ENCODE data around the gene HSD11B1.
"Not testable (repeated sequence)": the region's sequence is repeated elsewhere in the genome, so short reads cannot be mapped to it uniquely, and the experiment has no call there.

The HSD11B1 gene

GRCh38 chr1:209692296-209692695 is 12.3 kb upstream of the HSD11B1 start:
- ATAC-seq (no peak), DNase-seq (no peak)

GRCh38 chr1:209692745-209693504 is 11.7 kb upstream of the HSD11B1 start:
- ATAC-seq (peak; percentile 56), DNase-seq (peak; percentile 86)

- DNase-seq: no peak
- ATAC-seq: no peak
These were observed 8.0 kb upstream of the HSD11B1 start for GRCh38 chr1:209696673-209697072.

- DNase-seq: no peak
These were observed 7.5 kb upstream of the HSD11B1 start for GRCh38 chr1:209697126-209697525.

GRCh38 chr1:209700686-209701085 is 4.0 kb upstream of the HSD11B1 start:
- ATAC-seq, DNase-seq: not testable (repeated sequence)

More at GRCh38 chr1:209697126-209697525, 7.5 kb upstream of the HSD11B1 start:
- ATAC-seq: peak; percentile 45

- ATAC-seq (no peak), DNase-seq (no peak)
These were observed 1.8 kb upstream of the HSD11B1 start for GRCh38 chr1:209702832-209703231.

GRCh38 chr1:209703834-209704504 is 677 bp upstream of the HSD11B1 start:
- DNase-seq: no peak
- no peak for ATAC-seq

- ATAC-seq: no peak
These were observed 470 bp downstream of the HSD11B1 start for GRCh38 chr1:209705033-209705598.

GRCh38 chr1:209706622-209707021 is 2.0 kb downstream of the HSD11B1 start:
- no peak for ATAC-seq
- no peak for DNase-seq

More at GRCh38 chr1:209705033-209705598, 470 bp downstream of the HSD11B1 start:
- no peak for DNase-seq

- no peak for ATAC-seq
These were observed 2.7 kb downstream of the HSD11B1 start for GRCh38 chr1:209707308-209707707.

GRCh38 chr1:209708297-209708696 is 3.7 kb downstream of the HSD11B1 start:
- ATAC-seq: no peak

More at GRCh38 chr1:209707308-209707707, 2.7 kb downstream of the HSD11B1 start:
- no peak for DNase-seq

GRCh38 chr1:209710093-209710492 is 5.4 kb downstream of the HSD11B1 start:
- ATAC-seq: peak; percentile 71
- no peak for DNase-seq

More at GRCh38 chr1:209708297-209708696, 3.7 kb downstream of the HSD11B1 start:
- DNase-seq: no peak

- peak; percentile 48 for ATAC-seq
These were observed 6.2 kb downstream of the HSD11B1 start for GRCh38 chr1:209710847-209711246.

GRCh38 chr1:209714338-209714737 is 9.7 kb downstream of the HSD11B1 start:
- no peak for ATAC-seq
- no peak for DNase-seq

More at GRCh38 chr1:209710847-209711246, 6.2 kb downstream of the HSD11B1 start:
- no peak for DNase-seq

GRCh38 chr1:209715314-209715713 is 10.7 kb downstream of the HSD11B1 start:
- ATAC-seq: no peak

GRCh38 chr1:209717818-209718217 is 13.2 kb downstream of the HSD11B1 start:
- DNase-seq (no peak), ATAC-seq (peak; percentile 64)

More at GRCh38 chr1:209715314-209715713, 10.7 kb downstream of the HSD11B1 start:
- no peak for DNase-seq

- ATAC-seq: no peak
- no peak for DNase-seq
These were observed 15.7 kb downstream of the HSD11B1 start for GRCh38 chr1:209720326-209720725.

GRCh38 chr1:209720826-209721225 is 16.2 kb downstream of the HSD11B1 start:
- DNase-seq (no peak), ATAC-seq (no peak)

GRCh38 chr1:209721323-209721722 is 16.7 kb downstream of the HSD11B1 start:
- DNase-seq (no peak), ATAC-seq (no peak)

GRCh38 chr1:209723265-209723664 is 18.6 kb downstream of the HSD11B1 start:
- DNase-seq (no peak), ATAC-seq (no peak)

- DNase-seq (peak; percentile 61), ATAC-seq (peak; percentile 92)
These were observed 19.4 kb downstream of the HSD11B1 start for GRCh38 chr1:209723756-209724693.

GRCh38 chr1:209727286-209727685 is 22.6 kb downstream of the HSD11B1 start:
- ATAC-seq: no peak
- no peak for DNase-seq

Data from stimulated activated naive CD8-positive, alpha-beta T cell treated with anti-CD3 and anti-CD28 coated beads, Interleukin-15, Interleukin-2, amounts not matched to agents 100 U/mL and 50 U/mL, for 24 hours (primary cell).